PFSK-1 (cell line): ENCODE measurements around the gene TMEM138.

ENCODE experiments used
- FOXP2 ChIP-seq: optimal IDR thresholded peaks from 2 replicates; pipeline ENCODE3; 2011; ENCODE audit warnings: borderline replicate concordance, control low read depth, inconsistent platforms; ENCODE audit not compliant: insufficient read depth; ENCODE audit errors: extremely low read length, extremely low read depth
- POLR2AphosphoS5 ChIP-seq: IDR thresholded peaks from 2 replicates; pipeline ENCODE4 v1.6.1; 2012; ENCODE audit warnings: low read depth, mild to moderate bottlenecking, control low read depth, low read length, moderate library complexity
- REST ChIP-seq, 2 experiments: IDR thresholded peaks; 2 replicates each; pipeline versions ENCODE4 v1.6.1 to v1.8.0; 2011 to 2012; ENCODE audit warnings: low read depth in 2 of 2, low read length in 2 of 2, control low read depth in 1 of 2, inconsistent platforms in 1 of 2, mild to moderate bottlenecking in 1 of 2, moderate library complexity in 1 of 2; ENCODE audit not compliant: insufficient read depth in 1 of 2
- SIN3A ChIP-seq: IDR thresholded peaks from 2 replicates; pipeline ENCODE4 v1.6.1; 2012; ENCODE audit warnings: mild to moderate bottlenecking, low read length, moderate library complexity, borderline replicate concordance; ENCODE audit not compliant: insufficient read depth
- TAF1 ChIP-seq: IDR thresholded peaks from 2 replicates; pipeline ENCODE4 v1.6.1; 2012; ENCODE audit warnings: low read length, control low read depth, borderline replicate concordance; ENCODE audit not compliant: insufficient read depth

The TMEM138 gene

GRCh38 chr11:61357233-61357893 lies 4.8 kb upstream of the TMEM138 start:
- TF ChIP-seq SIN3A (no peak), TAF1 (no peak), POLR2AphosphoS5 (no peak), REST (IDR thresholded peaks at IDR 0.05; ENCODE audit: insufficient read depth in 1 of 2, low read depth in 2 of 2, low read length in 2 of 2) (no peak), FOXP2 (no peak)

- TF ChIP-seq REST (IDR thresholded peaks at IDR 0.05; ENCODE audit: insufficient read depth in 1 of 2, low read depth in 2 of 2, low read length in 2 of 2): no peak
- no peak for TF ChIP-seq TAF1
- no peak for TF ChIP-seq SIN3A
- TF ChIP-seq POLR2AphosphoS5: no peak
- TF ChIP-seq FOXP2: no peak
Observed at GRCh38 chr11:61357894-61358239, 4.3 kb upstream of the TMEM138 start.

GRCh38 chr11:61358566-61358965 lies 3.6 kb upstream of the TMEM138 start:
- TF ChIP-seq SIN3A (no peak), FOXP2 (no peak), REST (IDR thresholded peaks at IDR 0.05; ENCODE audit: insufficient read depth in 1 of 2, low read depth in 2 of 2, low read length in 2 of 2) (no peak), TAF1 (no peak), POLR2AphosphoS5 (no peak)

- TF ChIP-seq SIN3A (no peak), REST (IDR thresholded peaks at IDR 0.05; ENCODE audit: insufficient read depth in 1 of 2, low read depth in 2 of 2, low read length in 2 of 2) (no peak), POLR2AphosphoS5 (no peak), FOXP2 (no peak), TAF1 (no peak)
Observed at GRCh38 chr11:61359516-61359915, 2.7 kb upstream of the TMEM138 start.

GRCh38 chr11:61361237-61361740 lies 885 bp upstream of the TMEM138 start:
- TF ChIP-seq TAF1 (no peak), REST (IDR thresholded peaks at IDR 0.05; ENCODE audit: insufficient read depth in 1 of 2, low read depth in 2 of 2, low read length in 2 of 2) (no peak), POLR2AphosphoS5 (no peak), SIN3A (no peak), FOXP2 (no peak)
